Activated B cell treated with CpG ODN at 0.5 μM for 24 hours (primary cell): ENCODE data around the gene EZH1. TPM values are rescaled to one million over a fixed set of nuclear protein-coding genes. Genes with fewer than 3 reads are reported as not detected.

ENCODE experiments used
- ATAC-seq: fragments of 200-7000 bp; cut with Tn5 transposase; one replicate; pipeline ENCODE4 v1.10.0; 2021; ENCODE audit warnings: low read depth, mild to moderate bottlenecking, moderate library complexity
- CTCF ChIA-PET: fragments of 350-600 bp; sonication (Branson Sonifier 250); formaldehyde crosslinking; loops from one replicate; lab custom pipeline; 2021; ENCODE audit warnings: antibody characterized with exemption; lab: Charles Lee
- POLR2A ChIA-PET: fragments of 350-600 bp; sonication (Branson Sonifier 250); formaldehyde crosslinking; loops from one replicate; lab custom pipeline; 2021; ENCODE audit warnings: antibody characterized with exemption; lab: Charles Lee
- DNase-seq: peaks from one replicate; pipeline ENCODE4 v3.0.0; 2022
- H3K27ac Mint-ChIP-seq: one replicate; pipeline ENCODE4 v1.8.0; 2020; ENCODE audit warnings: mixed read lengths
- H3K27me3 Mint-ChIP-seq: one replicate; pipeline ENCODE4 v1.8.0; 2021; ENCODE audit warnings: mixed read lengths
- H3K36me3 Mint-ChIP-seq: one replicate; pipeline ENCODE4 v1.8.0; 2021; ENCODE audit warnings: low read depth, mixed read lengths
- H3K4me1 Mint-ChIP-seq: one replicate; pipeline ENCODE4 v1.8.0; 2021; ENCODE audit warnings: mixed read lengths
- H3K4me3 Mint-ChIP-seq: one replicate; pipeline ENCODE4 v1.8.0; 2020; ENCODE audit warnings: mild to moderate bottlenecking, mixed read lengths
- H3K9me3 Mint-ChIP-seq: one replicate; pipeline ENCODE4 v1.8.0; 2020; ENCODE audit warnings: mixed read lengths
- CTCF ChIP-seq: fragments of 200-600 bp; IDR thresholded peaks from one replicate; pipeline ENCODE4 v1.8.0; 2022; ENCODE audit warnings: antibody characterized with exemption, mild to moderate bottlenecking
- intact Hi-C: fragments of 100-400 bp; cut with micrococcal nuclease; formaldehyde crosslinking; loops from one replicate; pipeline ENCODE4 v1.15.1; 2024
- total RNA-seq: library from RNA; stranded (reverse); gene quantifications from 2 replicates; pipeline ENCODE4 v1.2.3, GENCODE V29; 2022

EZH1 gene
- total RNA-seq, 1 donor from 2014 or later, result 81.6 TPM

- peak; percentile 12 for ATAC-seq
- Mint-ChIP-seq H3K36me3 (no peaks in the 10 kb centered on the region), H3K27ac (no peak overlapping the region), H3K9me3 (no peaks in the 10 kb centered on the region), H3K4me3 (peak overlapping the region; percentile 73), H3K27me3 (peaks cover 12% of the 10 kb centered on the region), H3K4me1 (peaks cover 57% of the 10 kb centered on the region)
- intact Hi-C loops, result no loop called here
- peak; percentile 48 for DNase-seq
- TF ChIP-seq CTCF, result no peak
- ChIA-PET POLR2A (interaction anchor here (0.5 to 1.5 kb wide), 8 partner anchors 10 to 359 kb away, joined by 3 to 7 read pairs (median 6); partner anchors contain the start of genes RETREG3 and TUBG1), CTCF (interaction anchor here (0.7 to 1.0 kb wide), 2 partner anchors 15 to 96 kb away, joined by 3 read pairs; partner anchors contain the start of genes PSMC3IP and TUBG2)
Observed at GRCh38 chr17:42673885-42674754, 70.7 kb downstream of the EZH1 start.

GRCh38 chr17:42673266-42673884, 71.5 kb downstream of the EZH1 start:
- TF ChIP-seq CTCF, result no peak
- Mint-ChIP-seq H3K27ac (no peak overlapping the region), H3K27me3 (peaks cover 12% of the 10 kb centered on the region), H3K36me3 (no peaks in the 10 kb centered on the region), H3K4me1 (peaks cover 50% of the 10 kb centered on the region), H3K4me3 (no peak overlapping the region), H3K9me3 (no peaks in the 10 kb centered on the region)
- ChIA-PET CTCF (no interaction called here), POLR2A (interaction anchor here (0.6 to 1.5 kb wide), 4 partner anchors 11 to 311 kb away, joined by 4 to 6 read pairs (median 5); no protein-coding TSS in a partner anchor)
- no peak for DNase-seq
- intact Hi-C loops, result no loop called here
- ATAC-seq, result no peak

DNA sequence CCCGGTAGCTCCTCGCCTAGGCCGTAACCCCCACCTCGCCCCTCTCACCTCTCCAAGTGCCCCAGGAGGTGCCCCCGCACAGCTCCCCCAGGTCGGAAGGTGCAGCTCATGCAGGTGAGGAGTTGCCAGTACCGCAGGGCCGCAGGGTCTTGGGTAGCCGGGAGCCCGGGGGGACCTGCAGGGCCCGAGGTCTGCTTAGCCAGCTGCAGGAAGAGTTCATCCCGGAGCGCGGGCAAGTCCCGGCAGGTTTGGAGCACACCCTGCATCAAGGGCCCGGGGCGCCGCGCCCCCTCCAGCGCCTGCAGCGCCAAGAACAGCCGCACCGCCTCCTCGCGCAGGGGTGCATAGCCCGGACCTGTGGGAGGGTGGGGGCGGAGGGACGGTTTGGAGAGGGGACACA, 72.8 kb downstream of the EZH1 start:
- TF ChIP-seq CTCF, result no peak
- intact Hi-C loops, result no loop called here
- Mint-ChIP-seq H3K4me3 (no peak overlapping the region), H3K27me3 (peaks cover 12% of the 10 kb centered on the region), H3K36me3 (no peaks in the 10 kb centered on the region), H3K27ac (no peak overlapping the region), H3K9me3 (no peaks in the 10 kb centered on the region), H3K4me1 (peaks cover 41% of the 10 kb centered on the region)
- CTCF ChIA-PET, result interaction anchor here (0.8 to 1.2 kb wide), 2 partner anchors 11 to 124 kb away, joined by 3 to 4 read pairs; no protein-coding TSS in a partner anchor
- POLR2A ChIA-PET, result interaction anchor here (1.7 to 2.6 kb wide), 2 partner anchors 11 to 117 kb away, joined by 5 to 9 read pairs; no protein-coding TSS in a partner anchor
- no peak for ATAC-seq
- no peak for DNase-seq

DNA sequence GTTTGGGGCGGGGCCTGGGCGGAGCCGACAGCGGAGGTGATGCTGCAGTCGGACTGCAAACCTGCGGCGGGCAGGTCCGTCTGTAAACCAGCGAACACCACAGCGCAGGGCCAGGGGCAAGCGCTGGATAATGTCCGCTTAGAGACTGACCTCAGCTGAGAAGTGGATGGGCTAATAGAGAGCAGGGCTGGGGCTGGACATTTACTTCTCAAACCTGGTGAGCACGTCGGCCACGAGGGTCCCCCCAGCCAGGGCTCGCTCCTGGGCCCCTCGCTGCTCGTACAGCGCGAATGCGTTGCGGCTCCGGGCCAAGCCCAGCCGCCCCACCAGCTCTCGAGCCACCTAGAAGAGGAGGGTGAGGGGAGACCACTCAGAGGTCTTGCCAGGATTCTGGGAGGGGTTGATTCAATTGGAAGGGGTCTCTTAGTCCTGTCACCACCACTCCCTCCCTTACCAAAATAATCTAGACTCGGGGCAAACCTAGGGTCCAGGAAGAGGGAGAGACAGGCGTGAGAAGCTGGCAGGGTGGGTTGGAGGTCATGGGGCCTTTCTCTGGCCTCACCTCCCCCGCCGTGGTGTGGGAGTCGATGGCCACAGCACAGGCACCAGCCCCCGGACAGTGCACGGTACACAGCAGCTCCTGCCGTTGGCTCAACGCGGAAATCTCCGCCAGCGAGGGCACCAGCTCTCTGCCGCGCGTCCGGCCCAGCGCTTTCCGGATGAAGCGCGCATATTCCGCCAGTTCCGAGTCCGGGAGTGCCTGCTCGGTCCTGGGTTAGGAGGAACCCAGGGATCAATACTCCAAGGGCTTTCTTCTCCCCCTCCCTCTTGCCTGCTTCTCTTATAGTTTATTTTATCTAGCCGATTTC, 73.8 kb downstream of the EZH1 start:
- no peak for TF ChIP-seq CTCF
- CTCF ChIA-PET, result interaction anchor here (0.6 to 1.4 kb wide), 4 partner anchors 10 to 123 kb away, joined by 3 to 5 read pairs (median 4); no protein-coding TSS in a partner anchor
- POLR2A ChIA-PET, result interaction anchor here (1.7 to 2.6 kb wide), 2 partner anchors 12 to 116 kb away, joined by 5 to 9 read pairs; no protein-coding TSS in a partner anchor
- no peaks in the 10 kb centered on the region for H3K9me3 Mint-ChIP-seq
- ATAC-seq, result no peak
- intact Hi-C loops, result loop anchor here (1.0 kb wide), 1 partner anchor 8 kb away; no protein-coding TSS in a partner anchor
- peaks cover 33% of the 10 kb centered on the region for H3K4me1 Mint-ChIP-seq
- peak overlapping the region; percentile 65 for H3K27ac Mint-ChIP-seq
- peaks cover 10% of the 10 kb centered on the region for H3K27me3 Mint-ChIP-seq
- H3K36me3 Mint-ChIP-seq, result peaks cover 4% of the 10 kb centered on the region
- H3K4me3 Mint-ChIP-seq, result peak overlapping the region; percentile 81
- no peak for DNase-seq
